A673 (cell line): ENCODE measurements around the gene FAM13A. TPM values are rescaled to one million over a fixed set of nuclear protein-coding genes. Genes with fewer than 3 reads are reported as not detected.

ENCODE experiments used
- BruUV-seq: library from RNA; stranded (reverse); fragments of 400-500 nt; replicated peaks from 2 replicates; lab custom pipeline; 2021; lab: Mats Ljungman, UMichigan
- CTCF ChIA-PET: fragments of 300-600 bp; sonication (Branson Sonifier 250); formaldehyde crosslinking; loops from one replicate; lab custom pipeline; 2022; ENCODE audit warnings: antibody characterized with exemption; lab: Charles Lee
- POLR2A ChIA-PET: fragments of 300-600 bp; sonication (Branson Sonifier 250); formaldehyde crosslinking; loops from one replicate; lab custom pipeline; 2022; ENCODE audit warnings: antibody characterized with exemption; ENCODE audit not compliant: low non-redundant PET; lab: Charles Lee
- DNase-seq: peaks from one replicate; pipeline ENCODE4 v3.0.0-alpha.2; 2015; ENCODE audit warnings: low spot score
- H3K27ac ChIP-seq: fragments of 200-600 bp; sonication (generic); 2 replicates; pipeline ENCODE4 v1.5.1; 2016; ENCODE audit warnings: mixed run types, low read depth, mild to moderate bottlenecking, mixed read lengths, antibody characterized with exemption, low read length; ENCODE audit not compliant: poor library complexity, severe bottlenecking
- H3K27me3 ChIP-seq: fragments of 200-600 bp; sonication (generic); replicated peaks from 2 replicates; pipeline ENCODE4 v1.6.1; 2017; ENCODE audit warnings: mixed run types, low read depth, mild to moderate bottlenecking, mixed read lengths, antibody characterized with exemption, low read length; ENCODE audit not compliant: insufficient read depth, poor library complexity
- H3K36me3 ChIP-seq: fragments of 200-600 bp; sonication (generic); 2 replicates; pipeline ENCODE4 v1.6.1; 2016; ENCODE audit warnings: mixed run types, mild to moderate bottlenecking, mixed read lengths, antibody characterized with exemption, low read length; ENCODE audit not compliant: insufficient read depth, poor library complexity, severe bottlenecking
- H3K4me1 ChIP-seq: fragments of 200-600 bp; sonication (generic); 2 replicates; pipeline ENCODE4 v1.6.1; 2017; ENCODE audit warnings: mixed run types, mild to moderate bottlenecking, mixed read lengths, antibody characterized with exemption, low read length; ENCODE audit not compliant: insufficient read depth, poor library complexity, severe bottlenecking
- H3K4me3 ChIP-seq: fragments of 200-600 bp; sonication (generic); 2 replicates; pipeline ENCODE4 v1.5.1; 2016; ENCODE audit warnings: low read depth, mixed run types, mild to moderate bottlenecking, mixed read lengths, low read length; ENCODE audit not compliant: poor library complexity, severe bottlenecking
- H3K9me3 ChIP-seq: fragments of 200-600 bp; sonication (generic); 2 replicates; pipeline ENCODE4 v1.6.1; 2016; ENCODE audit warnings: mixed run types, low read depth, mild to moderate bottlenecking, mixed read lengths, antibody characterized with exemption, low read length; ENCODE audit not compliant: poor library complexity, severe bottlenecking
- EZH2 ChIP-seq: fragments of 200-600 bp; sonication (generic); IDR thresholded peaks from 2 replicates; pipeline ENCODE4 v1.6.1; 2017; ENCODE audit warnings: borderline replicate concordance, low read depth, mild to moderate bottlenecking, mixed read lengths, antibody characterized with exemption, low read length; ENCODE audit not compliant: poor library complexity, severe bottlenecking
- intact Hi-C: fragments of 100-400 bp; cut with micrococcal nuclease; formaldehyde crosslinking; loops from one replicate; pipeline ENCODE4 v1.10.0; 2022; ENCODE audit not compliant: unreplicated experiment
- total RNA-seq: library from RNA; stranded (reverse); gene quantifications from 2 replicates; pipeline ENCODE4 v1.2.3, GENCODE V29; 2021
- TF ChIP-seq, protein P1 (sequence below): fragments of 300-800, 200-600 bp; sonication (generic); conservative IDR thresholded peaks from 2 replicates; pipeline ENCODE4 v1.5.1; 2017; ENCODE audit warnings: low read depth, mild to moderate bottlenecking, antibody characterized with exemption, low read length, moderate library complexity, mixed read lengths

The FAM13A gene
- total RNA-seq, 1 experiment from 2014 or later = 15.5 TPM

DNA sequence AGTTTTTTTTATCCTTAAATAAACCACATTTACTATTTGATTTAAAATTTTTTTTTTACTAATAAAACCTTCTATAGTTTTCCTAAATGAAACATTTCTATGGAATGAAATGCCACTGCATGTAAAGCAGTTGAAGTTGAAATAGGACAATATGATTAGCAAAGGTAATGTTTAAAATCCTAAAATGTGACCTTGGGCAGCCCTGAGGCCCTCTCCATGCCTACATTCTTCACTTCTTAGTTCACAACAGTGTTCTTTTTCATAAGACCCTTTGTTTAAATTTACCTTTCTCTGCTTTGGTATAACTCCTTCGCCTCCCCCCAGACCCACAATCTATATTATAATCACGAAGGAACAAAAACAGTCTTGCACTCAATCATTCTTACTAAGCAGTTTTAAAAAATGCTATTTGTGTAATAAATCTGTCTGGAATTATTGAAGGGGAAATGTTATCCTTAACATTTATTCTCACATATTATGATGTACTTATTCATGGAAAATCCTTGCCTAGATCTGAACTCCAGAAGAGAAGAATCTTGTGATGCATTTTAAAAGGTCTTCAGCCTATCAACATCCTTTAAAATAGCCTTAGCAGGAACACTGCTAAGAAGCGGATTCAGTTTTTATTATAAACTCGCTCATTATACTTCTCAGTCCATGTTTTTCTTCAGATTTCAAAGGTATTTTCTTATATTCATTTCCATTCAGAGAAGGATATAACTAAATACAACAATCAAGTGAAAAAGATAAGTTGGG is 234.8 kb downstream of the FAM13A start:
- Histone ChIP-seq H3K4me3 (no peak overlapping the region), H3K4me1 (no peaks in the 10 kb centered on the region), H3K27ac (no peak overlapping the region), H3K36me3 (no peaks in the 10 kb centered on the region), H3K9me3 (no peaks in the 10 kb centered on the region), H3K27me3 (no peaks in the 10 kb centered on the region)
- intact Hi-C loops = no loop called here
- POLR2A ChIA-PET = no interaction called here
- CTCF ChIA-PET = no interaction called here
- no TSS peak for BruUV-seq
- DNase-seq = no peak
- TF ChIP-seq EZH2 = no peak
- TF ChIP-seq, protein P1, sequence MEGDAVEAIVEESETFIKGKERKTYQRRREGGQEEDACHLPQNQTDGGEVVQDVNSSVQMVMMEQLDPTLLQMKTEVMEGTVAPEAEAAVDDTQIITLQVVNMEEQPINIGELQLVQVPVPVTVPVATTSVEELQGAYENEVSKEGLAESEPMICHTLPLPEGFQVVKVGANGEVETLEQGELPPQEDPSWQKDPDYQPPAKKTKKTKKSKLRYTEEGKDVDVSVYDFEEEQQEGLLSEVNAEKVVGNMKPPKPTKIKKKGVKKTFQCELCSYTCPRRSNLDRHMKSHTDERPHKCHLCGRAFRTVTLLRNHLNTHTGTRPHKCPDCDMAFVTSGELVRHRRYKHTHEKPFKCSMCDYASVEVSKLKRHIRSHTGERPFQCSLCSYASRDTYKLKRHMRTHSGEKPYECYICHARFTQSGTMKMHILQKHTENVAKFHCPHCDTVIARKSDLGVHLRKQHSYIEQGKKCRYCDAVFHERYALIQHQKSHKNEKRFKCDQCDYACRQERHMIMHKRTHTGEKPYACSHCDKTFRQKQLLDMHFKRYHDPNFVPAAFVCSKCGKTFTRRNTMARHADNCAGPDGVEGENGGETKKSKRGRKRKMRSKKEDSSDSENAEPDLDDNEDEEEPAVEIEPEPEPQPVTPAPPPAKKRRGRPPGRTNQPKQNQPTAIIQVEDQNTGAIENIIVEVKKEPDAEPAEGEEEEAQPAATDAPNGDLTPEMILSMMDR = no peak

DNA sequence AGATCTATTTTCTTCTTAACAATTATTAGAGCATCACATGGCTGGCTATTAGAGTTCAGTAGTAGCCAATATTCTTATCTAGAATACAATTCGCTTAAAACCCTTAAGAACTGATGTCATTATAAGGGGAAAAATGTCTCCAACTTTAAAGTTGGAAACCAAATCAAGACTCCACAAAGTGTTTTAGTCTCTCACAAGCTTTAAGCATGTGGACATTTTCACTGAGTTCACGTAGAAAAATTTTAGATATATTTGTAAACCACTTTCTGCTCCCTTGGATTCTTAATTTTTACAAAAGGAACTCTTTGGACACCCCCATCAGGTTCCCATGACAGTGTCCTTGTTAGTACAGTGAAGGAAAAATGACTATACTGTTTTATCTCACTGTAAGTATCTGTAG is 235.5 kb downstream of the FAM13A start:
- BruUV-seq = no TSS peak
- H3K4me1 ChIP-seq = no peaks in the 10 kb centered on the region
- intact Hi-C loops = no loop called here
- POLR2A ChIA-PET = no interaction called here
- H3K9me3 ChIP-seq = no peaks in the 10 kb centered on the region
- no peaks in the 10 kb centered on the region for H3K27me3 ChIP-seq
- no peak overlapping the region for H3K4me3 ChIP-seq
- no peaks in the 10 kb centered on the region for H3K36me3 ChIP-seq
- CTCF ChIA-PET = no interaction called here
- DNase-seq = no peak
- TF ChIP-seq EZH2 = no peak
- TF ChIP-seq, protein P1 = no peak
- no peak overlapping the region for H3K27ac ChIP-seq

DNA sequence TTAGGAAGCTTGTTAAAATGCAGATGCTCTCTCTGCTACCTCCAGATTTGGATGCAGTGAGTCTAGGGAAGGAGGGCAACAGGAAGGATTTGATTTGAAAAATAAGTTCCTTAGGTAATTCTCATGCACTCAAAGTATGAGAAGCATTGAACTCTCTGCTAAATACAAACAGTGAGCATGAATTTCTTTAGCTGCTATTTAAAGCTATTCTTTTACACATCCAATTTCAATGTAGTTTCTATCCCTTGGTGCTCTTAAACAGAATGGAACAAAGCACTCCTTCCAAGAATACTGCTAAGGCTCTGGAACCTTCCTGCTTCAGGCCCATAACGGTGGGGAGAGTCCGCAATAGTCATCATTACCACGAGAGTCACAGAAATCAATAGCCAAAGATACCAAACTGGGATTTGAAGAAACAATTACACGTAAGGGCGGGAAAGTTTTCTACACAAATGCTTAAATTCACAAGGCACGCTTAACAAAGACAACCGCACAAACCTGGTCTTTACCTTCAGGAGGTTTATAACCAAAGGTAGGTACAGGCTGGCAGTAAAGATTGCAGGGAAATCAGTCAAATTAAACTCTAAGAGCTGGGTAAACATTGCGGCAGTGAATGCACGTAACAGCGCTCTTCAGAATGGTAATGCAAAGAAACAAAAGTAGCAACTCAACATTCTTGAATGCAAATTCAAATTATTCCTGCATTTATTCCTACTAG is 236.1 kb downstream of the FAM13A start:
- POLR2A ChIA-PET = no interaction called here
- DNase-seq = no peak

More for the DNA sequence above, 236.1 kb downstream of the FAM13A start:
- no peak overlapping the region for H3K27ac ChIP-seq
- H3K27me3 ChIP-seq = no peaks in the 10 kb centered on the region
- TF ChIP-seq EZH2 = no peak
- TF ChIP-seq, protein P1 = no peak
- no peaks in the 10 kb centered on the region for H3K9me3 ChIP-seq
- no peaks in the 10 kb centered on the region for H3K36me3 ChIP-seq
- no peaks in the 10 kb centered on the region for H3K4me1 ChIP-seq
- CTCF ChIA-PET = no interaction called here
- BruUV-seq = no TSS peak
- no peak overlapping the region for H3K4me3 ChIP-seq
- intact Hi-C loops = no loop called here
